Measurements from ENCODE around the gene PGS1.

The PGS1 gene

DNA sequence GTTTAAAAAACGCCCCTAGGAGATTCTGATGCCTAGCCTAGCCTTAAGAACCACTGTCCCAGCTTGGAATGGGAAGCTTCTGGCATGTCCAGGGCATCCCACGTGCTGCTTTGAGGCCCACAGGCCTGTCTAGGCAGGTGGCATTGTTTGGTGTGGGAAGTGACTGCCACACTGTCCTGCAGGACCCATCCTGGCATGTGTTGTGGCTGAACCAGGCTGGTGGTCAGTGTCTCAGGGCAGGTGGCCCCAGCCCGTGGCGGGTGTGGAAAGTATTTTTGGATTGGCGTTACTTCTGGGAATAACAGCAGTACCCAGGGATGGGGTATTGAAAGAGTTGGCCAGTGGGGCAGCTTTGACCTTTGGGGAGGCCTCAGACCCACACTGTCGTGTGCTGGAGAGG, 27.9 kb downstream of the PGS1 start:
- no peak for DNase-seq (ENCODE audit: low read depth in 1 of 2, low spot score in 1 of 2)

DNA sequence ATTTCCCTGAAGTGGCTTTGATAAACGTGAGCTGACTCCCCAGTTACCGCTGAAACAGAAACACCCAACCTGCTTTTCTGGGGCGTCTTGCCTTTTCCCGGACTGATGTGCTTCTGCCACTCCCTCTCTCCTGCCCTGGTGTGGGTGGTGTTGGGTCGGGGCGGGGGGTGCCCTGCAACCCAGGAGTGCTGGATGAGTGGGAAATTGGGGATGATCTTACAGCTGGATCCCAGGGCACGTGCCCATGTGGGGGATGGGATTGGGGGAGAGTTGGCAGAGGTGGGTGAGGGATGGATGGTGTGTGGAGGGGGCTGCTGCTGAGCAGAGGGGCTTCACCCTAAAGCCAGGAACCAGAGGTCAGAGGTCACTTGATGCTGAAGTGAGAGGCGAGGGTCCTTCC, 28.5 kb downstream of the PGS1 start:
- no peak for DNase-seq (ENCODE audit: low read depth in 1 of 2, low spot score in 1 of 2)

DNA sequence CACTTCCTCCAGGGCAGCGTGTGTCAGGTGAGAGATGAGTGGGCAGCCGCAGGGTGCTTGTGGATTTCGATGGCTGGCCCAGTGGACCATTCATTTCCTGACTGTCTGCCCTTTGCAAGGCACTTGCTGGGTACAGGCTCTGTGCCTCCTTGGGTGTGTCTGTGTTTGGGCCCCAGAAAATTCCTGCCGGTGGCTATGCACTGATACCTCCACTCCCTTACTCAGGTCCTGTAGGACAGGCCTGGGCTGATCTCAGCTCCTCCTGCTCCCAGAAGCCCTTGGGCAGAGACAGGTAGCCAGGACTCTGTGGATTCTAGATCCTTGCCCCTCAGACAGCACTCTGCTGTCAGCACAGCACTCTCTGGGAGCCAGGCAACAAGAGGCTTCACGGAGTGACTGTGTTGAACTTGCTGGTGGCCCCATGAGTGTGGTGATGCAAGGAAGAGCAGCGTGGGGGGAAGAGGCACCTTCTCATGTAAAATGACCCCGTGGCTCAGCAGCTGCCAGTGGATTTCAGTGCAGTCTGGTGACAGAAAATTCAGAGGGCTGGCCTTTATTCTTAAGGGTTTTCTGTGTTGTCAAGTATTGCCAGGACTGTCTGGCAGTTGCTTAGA, 29.0 kb downstream of the PGS1 start:
- DNase-seq (ENCODE audit: low read depth in 1 of 2, low spot score in 1 of 2) = no peak

DNA sequence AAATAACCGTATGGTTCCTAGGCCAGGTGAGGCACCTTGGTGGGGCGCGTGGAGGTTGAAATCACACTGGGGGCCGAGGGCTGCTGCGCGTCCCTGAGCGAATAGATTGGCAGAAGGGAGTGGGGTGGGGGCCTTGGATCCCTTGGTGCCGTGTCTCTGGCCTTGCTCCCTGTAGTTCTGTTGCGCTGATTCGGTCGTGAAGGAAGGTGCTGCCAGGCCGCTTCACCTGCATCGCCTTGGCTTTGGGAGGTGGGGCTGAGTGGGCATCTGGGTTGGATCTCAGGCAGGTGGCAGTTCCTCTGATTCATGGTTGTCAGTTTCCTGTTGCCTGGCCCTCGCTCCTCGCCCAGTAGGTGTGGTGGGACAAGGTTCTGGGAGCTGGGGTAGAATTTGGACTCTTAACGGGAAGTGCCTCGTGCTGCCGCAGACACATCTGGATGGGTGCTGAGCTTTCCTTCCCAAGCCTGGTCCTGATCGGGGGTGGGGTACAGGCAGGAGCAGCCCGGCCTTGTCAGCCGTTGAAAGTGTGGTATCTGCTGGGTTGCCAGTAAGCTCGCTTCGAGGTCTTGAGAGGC, 30.1 kb downstream of the PGS1 start:
- no peak for DNase-seq (ENCODE audit: low read depth in 1 of 2, low spot score in 1 of 2)

DNA sequence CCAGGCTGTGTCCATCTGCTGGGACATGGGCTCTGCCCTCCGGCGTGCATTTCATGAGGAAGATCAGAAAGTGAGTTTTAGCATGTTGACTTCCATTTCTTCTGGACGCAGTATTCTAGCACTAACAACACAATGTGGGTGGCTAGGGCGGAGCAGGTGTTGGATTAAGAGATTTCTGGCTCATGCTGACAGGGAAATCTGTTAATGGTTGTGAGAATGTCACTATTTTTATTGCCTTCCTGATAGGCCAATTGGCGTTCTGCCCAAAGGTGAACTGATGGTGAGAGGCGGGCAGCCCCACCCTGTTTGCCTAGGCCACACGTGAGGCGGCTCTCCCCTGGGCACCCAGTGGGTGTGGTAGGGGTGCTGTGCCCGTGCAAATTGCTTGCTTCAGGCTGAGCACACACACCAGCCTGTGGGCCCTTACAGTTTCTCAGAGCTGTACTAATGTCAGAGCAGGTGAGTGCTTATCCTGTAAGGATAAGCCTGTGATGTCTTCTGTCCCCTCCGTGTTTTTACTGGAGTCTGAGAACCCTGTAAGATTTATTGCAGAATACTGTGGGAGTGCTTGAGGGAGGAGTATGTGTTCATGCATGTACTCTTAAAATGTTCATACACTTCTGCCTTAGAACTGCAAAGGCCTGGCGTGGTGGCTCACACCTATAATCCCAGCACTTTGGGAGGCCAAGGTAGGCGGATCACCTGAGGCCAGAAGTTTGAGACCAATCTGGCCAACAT, 30.9 kb downstream of the PGS1 start:
- DNase-seq (ENCODE audit: low read depth in 1 of 2, low spot score in 1 of 2) = no peak

DNA sequence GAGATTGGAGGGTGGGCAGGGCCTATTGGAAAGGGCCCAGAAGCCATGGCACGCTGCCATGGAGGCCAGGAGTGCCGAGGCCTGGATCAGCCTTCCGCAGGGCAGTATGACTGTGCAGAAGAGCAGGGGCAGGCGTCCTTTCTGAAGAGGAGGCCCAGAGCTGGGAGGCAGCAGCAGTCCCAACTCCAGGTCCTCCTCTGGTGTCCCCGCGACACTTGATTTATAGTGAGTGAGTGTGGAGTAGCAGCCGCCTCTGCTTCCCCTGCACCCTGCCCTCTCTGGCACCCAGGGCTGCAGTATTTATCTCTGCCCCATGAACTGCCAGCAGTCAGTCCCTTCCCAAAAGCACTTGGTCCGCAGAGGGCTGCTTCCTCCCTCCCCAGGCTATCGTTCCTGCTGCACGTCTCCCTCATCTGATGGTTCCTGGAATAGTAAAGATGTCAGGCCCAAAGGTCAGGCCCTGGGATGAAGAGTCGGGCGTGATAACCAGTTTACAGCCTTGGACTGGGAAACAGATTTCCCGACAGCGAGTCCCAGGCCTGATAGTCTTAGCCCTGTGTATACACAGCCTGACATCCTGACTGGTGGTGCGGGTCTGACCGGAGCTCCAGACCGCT, 32.9 kb downstream of the PGS1 start:
- DNase-seq (ENCODE audit: low read depth in 1 of 2, low spot score in 1 of 2) = no peak

DNA sequence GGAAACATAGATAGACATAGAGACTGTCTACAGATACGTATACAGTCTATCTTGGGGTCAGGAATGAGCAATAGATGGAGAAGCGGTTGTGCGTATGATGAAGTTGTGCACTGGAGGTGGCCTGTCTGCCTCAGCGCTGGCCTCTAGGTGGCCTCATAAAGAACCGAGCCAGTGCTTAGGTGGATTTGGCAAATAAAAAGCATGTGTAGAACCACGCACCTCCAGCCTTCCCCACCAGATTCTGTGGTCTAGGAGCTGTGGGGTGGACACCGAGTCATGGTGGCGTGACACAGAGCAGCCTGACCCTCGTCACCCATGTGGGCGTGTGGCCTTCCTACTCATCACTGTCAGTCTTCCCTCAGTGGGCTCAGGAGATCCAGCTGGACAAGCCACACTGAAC, 34.0 kb downstream of the PGS1 start:
- DNase-seq (ENCODE audit: low read depth in 1 of 2, low spot score in 1 of 2) = no peak

DNA sequence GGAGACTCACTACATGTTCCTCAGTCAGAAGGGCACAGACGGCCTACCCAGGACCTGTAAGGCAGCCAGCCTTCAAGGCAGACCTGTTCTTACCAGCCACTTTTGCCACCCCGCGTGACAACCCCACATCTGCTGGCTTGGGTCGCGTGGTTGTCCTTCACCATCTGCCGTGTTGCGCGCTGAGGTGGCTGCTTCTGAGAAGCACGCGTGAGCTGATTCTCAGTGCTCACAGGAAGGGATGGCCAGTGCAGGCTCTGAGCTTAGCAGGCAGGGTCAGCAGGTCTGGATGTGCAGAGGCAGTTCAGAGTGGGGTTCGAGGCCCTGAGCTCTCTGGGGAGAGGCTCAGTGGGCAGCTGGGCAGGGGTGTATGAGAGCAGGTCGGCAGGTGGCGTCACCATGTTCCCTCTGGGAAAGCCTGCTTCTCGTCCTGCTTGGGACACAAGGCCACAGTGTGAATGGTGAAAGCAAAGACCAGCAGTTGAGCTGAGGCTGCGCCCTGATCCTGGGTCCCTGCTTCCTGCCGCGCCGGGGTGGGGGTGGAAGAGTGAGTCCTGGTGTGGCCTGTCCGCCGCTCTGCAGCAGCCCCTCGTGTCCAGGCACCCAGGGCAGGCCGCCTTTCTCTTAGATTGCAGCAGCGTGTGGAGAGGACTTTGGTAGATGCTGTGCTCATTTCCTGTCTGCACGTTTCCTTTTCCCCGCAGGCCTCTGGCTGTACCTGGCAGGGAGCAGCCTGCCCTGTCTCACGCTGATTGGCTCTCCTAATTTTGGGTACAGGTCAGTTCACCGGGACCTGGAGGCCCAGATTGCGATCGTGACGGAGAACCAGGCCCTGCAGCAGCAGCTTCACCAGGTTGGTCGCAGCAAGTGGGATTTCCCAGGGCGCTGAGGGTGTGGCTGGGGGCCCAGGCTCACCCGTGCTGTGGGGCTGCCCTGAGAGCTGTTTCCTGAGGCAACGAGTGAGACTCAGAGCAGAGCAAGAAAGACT, 36.0 kb downstream of the PGS1 start:
- DNase-seq (ENCODE audit: low read depth in 1 of 2, low spot score in 1 of 2) = peak; percentile 28 to 29

DNA sequence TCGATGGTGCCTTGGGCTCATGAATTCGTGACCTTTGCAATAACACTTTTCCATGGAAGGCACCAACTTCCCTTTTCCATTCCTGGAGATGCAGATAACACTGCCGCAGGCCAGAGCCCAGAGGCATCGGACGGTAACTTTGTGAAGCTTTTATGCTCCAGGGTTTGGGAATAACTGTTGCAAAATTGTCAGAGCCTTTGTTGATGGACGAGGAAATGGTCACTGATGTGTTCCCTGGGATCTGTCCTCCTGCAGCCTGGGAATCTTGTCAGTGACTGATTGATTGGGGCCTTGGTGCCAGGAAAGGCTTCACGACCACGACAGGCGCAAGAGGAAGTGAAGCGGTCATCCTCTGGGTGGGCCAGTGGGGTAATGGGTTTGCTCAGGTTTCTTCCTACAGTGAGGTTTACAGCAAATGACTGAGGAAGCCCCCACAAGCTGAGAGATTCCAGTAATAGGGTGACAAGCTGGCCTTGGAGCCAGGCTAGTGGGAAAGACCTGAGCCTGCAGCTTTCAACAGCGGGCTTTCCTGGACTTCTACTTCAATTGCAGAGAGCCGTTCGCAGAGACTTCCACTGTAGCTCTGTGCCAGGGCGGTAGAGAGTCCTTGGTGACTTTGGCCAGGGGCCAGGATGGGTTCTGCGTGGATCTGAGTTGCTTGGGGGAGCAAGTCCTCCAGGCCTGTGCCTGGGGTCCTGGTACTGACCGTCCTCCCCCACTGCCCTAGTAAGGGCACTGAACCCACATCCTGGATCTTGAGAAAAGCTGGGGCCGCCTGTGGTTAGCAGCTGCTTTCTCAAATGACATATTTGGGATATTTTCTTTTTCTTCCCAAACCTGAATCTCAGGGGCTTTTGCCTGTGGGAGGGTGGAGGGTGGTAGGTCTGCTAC, 37.6 kb downstream of the PGS1 start:
- DNase-seq (ENCODE audit: low read depth in 1 of 2, low spot score in 1 of 2) = no peak

DNA sequence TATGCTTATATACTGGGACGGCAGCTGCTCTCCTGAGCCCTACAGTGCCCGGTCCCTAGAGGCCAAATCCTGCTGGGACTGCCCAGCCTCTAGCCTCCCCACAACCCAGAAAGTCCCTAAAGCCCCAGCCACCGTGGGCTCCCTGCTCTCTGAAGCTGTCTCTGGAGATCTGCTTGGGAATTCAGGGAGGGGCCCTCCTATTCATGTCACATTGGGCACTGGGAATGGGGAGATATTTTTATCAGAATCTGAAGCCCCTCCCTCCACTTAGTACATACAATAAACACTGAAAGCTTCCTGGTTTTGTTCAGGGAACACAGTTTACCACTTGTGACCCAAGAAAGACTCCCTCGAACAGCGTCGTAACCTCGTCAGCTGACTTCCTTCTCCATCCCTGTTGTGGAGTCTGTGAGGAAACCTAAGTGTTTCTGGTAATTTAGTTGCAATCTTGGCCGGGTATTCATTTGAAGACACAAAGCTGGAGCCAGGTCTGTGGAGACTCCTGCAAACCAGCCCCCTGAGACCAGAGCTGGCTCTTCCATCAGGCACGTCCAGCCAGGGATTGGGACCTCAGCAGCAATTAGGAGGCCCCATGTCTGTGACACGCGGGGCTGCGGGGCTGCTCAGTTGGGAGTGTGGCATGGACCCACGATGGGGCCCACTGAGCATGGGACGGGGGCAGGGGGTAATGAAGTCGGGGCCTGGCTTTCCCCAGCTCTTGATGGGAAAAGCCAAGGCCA, 38.5 kb downstream of the PGS1 start:
- no peak for DNase-seq (ENCODE audit: low read depth in 1 of 2, low spot score in 1 of 2)

DNA sequence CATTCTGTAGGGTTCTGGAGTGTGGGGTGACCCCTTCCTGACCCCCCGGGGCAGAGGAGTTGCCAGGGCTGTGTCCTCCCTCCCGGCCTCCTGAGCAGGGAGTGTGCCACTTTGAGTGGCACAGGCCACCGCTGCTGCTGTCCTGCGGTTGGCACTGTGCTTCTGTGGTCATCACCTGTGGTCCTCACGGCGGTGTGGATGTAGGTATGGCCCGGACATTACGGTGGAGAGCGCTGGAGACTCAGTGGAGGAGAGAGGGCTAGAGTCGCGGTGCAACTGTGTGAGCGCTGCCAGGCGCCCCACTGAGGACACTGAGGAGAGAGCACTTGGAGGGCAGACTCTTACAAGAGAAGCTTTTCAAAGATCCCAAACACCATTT, 39.1 kb downstream of the PGS1 start:
- DNase-seq (ENCODE audit: low read depth in 1 of 2, low spot score in 1 of 2) = no peak

DNA sequence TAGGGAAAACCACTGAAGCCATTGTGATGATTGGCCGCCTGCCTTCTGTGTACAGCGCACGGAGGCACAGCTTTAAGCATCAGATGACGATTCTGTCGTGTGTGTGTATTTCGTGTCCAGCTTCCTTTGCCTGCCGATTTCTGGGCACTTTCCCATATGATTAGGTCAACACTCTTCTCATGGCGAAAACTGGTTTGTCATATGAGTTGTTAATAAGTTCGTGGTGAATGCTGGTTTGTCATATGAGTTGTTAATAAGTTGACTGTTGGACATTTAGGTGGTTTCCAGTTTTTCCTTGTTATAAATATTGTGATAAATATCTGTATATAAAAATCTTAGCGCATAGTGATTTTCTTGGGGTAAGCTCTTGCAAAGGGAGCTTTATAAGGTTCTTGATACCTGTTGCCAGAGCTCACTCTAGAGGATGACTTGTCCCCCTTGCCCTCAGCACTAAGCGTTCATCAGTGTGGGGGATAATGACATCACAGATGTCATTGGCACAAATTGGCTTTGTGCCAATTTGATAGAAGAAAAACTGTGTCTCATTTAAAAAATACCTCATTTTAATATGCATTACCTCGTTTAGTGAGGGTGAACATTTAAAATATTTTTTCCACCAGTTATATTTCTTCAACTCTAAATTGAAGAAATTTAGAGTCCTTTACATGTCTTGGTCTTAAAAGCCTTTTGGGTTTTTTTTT, 40.0 kb downstream of the PGS1 start:
- DNase-seq (ENCODE audit: low read depth in 1 of 2, low spot score in 1 of 2) = no peak

DNA sequence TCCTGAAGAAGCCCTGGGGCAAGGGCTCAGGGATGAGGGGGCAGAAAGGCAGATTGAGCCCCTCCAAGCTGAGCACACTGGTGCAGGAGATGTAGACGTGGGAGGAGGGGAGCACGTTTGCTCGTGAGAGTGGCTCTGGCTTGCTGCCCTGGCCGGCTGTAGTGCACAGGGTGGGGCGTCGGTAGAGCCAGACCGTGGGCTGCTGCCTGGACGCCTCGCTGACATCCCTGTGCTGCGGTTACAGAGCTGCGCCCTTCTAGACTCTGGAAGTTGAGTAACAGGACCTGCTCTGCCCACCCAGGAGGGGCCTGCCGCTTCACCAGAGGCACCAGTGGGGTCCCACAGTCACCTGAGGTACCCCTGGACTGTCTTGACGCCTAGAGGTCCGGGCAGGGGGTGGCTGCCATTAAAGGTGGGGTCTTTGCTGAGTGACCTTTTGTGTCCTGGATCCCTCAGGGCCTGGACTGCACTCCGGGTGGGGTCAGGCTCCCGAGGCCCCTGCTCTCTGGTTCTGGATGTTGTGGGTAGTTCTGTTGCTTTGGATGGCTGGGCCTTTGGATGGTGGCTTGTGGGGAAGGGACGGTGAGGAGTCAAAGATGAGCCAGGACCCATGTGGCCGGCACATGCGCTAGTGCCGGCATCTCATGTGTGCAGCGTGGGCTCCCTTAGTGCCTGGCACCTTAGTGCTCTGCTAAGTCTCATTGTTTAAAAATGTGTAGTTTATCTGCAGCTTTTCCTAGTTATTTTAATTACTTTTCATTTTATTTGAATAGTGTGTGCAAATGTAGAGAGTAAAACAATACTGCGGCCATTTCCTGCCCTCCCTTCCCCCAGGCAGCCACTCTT, 41.7 kb downstream of the PGS1 start:
- DNase-seq (ENCODE audit: low read depth in 1 of 2, low spot score in 1 of 2) = no peak

DNA sequence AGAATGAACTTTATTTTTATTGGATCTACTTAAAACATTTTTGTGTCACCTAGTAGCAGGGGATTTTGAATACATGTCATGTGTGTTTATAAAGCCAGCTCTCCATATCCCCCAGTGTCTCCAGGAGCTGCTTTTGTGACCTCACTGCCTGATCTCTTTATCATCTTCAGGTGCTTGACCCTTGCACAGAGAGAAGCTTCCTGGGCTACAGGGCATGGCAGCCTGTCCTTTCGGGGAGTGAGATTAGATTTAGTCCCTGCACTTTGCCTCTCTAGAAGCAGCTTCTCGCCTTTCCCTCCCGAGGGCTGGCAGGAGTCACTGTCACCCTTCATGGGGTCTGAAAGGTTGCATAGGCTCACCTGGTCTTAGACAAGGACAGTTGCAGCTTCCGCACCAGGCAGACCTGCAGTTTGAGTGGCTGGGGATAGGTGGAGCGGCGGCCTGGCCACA, 42.7 kb downstream of the PGS1 start:
- DNase-seq (ENCODE audit: low read depth in 1 of 2, low spot score in 1 of 2) = no peak

DNA sequence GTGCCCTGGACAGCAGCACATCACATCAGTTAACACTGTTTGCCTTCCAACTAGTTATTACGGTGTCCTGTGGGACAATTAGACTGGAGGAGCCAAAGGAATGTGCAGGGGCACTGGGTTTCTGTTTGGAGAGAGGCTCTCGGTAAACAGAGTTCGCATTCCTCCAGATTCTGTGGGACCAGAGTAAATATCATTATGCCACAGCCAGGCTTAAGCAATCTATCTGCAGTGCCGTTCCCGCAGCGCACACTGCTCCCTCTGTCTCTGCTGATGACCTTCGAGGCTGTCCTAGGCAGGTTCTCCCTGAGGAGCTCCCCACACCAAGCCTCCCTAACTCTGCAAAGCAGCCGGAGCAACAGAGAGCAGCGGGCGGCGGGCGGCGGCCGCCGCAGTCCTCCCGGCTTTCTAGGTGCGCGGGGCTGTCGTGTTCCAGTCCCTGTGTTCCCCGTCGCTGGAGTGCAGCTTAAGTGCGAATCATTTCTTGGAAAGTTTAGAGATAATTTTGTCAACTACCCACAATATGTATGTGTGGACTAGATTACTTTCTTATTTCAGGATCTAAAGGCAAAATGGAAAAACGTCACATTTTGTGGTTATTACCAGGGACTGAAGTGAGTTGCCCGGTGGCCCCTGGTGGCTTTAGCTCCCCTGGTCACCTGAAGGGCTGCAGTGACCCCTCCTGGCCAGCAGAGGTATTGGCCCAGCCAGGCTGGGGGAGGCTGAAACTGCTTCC, 43.3 kb downstream of the PGS1 start:
- peak; percentile 51 to 62 for DNase-seq (ENCODE audit: low read depth in 1 of 2, low spot score in 1 of 2)

DNA sequence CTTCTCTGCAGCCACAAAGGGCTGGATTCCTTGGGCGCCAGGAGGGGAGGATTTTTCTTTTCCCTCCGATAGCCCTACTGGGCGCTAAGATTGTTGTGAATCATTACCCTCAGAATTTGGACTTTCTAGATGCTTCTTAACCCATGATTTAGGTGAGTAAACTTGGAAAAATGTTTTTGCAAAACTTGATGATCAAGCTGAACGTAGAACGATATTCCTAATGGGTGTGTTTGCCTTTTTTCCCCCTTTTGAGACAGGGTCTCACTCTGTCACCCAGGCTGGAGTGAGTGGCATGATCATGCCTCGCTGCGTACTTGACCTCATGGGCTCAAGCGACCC, 43.8 kb downstream of the PGS1 start:
- DNase-seq (ENCODE audit: low read depth in 1 of 2, low spot score in 1 of 2) = no peak

DNA sequence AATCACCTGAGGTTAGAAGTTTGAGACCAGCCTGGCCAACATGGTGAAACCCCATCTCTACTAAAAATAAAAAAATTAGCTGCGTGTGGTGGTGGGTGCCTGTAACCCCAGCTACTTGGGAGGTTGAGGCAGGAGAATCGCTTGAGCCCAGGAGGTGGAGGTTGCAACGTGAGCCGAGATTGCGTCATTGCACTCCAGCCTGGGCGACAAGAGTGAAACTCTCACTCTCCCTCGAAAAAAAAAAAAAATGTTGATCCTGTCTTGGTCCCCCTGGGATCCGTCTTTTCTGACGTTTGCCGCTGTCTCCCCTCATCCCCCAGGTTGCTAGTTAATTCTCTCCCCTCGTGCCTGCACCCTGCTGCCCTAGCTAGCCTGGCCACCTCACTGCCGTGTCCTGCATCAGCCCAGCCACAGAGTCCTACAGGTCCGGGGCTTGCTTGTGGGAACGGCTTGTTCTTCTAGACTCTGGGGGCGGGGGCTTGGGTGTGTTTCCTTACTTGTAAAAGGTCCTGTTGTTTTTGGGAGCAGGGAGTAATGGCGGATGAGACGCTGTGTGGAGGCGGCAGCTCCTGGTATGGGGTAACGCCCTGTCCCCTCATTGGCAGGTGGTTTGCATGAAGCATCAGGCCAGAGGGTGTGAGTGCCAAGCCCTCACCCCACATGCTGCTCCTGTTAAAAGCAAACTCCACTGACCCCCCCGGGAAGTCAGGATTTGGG, 44.6 kb downstream of the PGS1 start:
- DNase-seq (ENCODE audit: low read depth in 1 of 2, low spot score in 1 of 2) = no peak

Data from stimulated activated CD4-positive, alpha-beta T cell treated with anti-CD3 and anti-CD28 coated beads, Interleukin-15, amount 100 ng/mL, for 1 hour (primary cell).